HG03439 (cell line): ENCODE results near the gene SNTB2.
A peak's percentile ranks its signal among the peaks of the same experiment; 100 is the strongest.

ENCODE experiments used
- ATAC-seq: cut with Tn5 transposase; IDR thresholded peaks from one replicate; pipeline ENCODE4 v1.9.1; 2021; ENCODE audit warnings: mild to moderate bottlenecking, moderate library complexity; ENCODE audit not compliant: unreplicated experiment

Gene SNTB2

GRCh38 chr16:69315486-69316311 lies 128.7 kb downstream of the SNTB2 start:
- no peak for ATAC-seq

GRCh38 chr16:69316595-69317034 lies 129.7 kb downstream of the SNTB2 start:
- no peak for ATAC-seq

- no peak for ATAC-seq
These were observed 131.4 kb downstream of the SNTB2 start for GRCh38 chr16:69318177-69318910.

GRCh38 chr16:69318911-69319289 lies 131.9 kb downstream of the SNTB2 start:
- ATAC-seq = no peak

- ATAC-seq = no peak
These were observed 132.4 kb downstream of the SNTB2 start for GRCh38 chr16:69319381-69319780.

GRCh38 chr16:69319826-69320739 lies 133.1 kb downstream of the SNTB2 start:
- no peak for ATAC-seq

- no peak for ATAC-seq
These were observed 133.7 kb downstream of the SNTB2 start for GRCh38 chr16:69320740-69321073.

GRCh38 chr16:69321080-69321479 lies 134.1 kb downstream of the SNTB2 start:
- no peak for ATAC-seq

GRCh38 chr16:69322343-69322742 lies 135.4 kb downstream of the SNTB2 start:
- ATAC-seq = no peak

- no peak for ATAC-seq
These were observed 136.5 kb downstream of the SNTB2 start for GRCh38 chr16:69323415-69323814.

- ATAC-seq = no peak
These were observed 137.1 kb downstream of the SNTB2 start for GRCh38 chr16:69324013-69324531.

- no peak for ATAC-seq
These were observed 137.8 kb downstream of the SNTB2 start for GRCh38 chr16:69324585-69325253.

GRCh38 chr16:69325784-69326171 lies 138.8 kb downstream of the SNTB2 start:
- no peak for ATAC-seq

GRCh38 chr16:69326172-69326873 lies 139.4 kb downstream of the SNTB2 start:
- no peak for ATAC-seq

GRCh38 chr16:69327585-69328310 lies 140.8 kb downstream of the SNTB2 start:
- no peak for ATAC-seq

- no peak for ATAC-seq
These were observed 141.9 kb downstream of the SNTB2 start for GRCh38 chr16:69328854-69329316.

GRCh38 chr16:69329369-69330285 lies 142.7 kb downstream of the SNTB2 start:
- ATAC-seq = peak; percentile 2
